ENCODE measurements around the gene CHCHD6.

CHCHD6 gene

GRCh38 chr3:126733061-126733430 is 29.0 kb downstream of the CHCHD6 start:
- H3K4me1 ChIP-seq: peaks cover 19% of the 10 kb centered on the region
- TF ChIP-seq Cebpa-rat (IDR thresholded peaks at IDR 0.05): no peak
- H4K20me1 ChIP-seq: 0 out of 2 replicates have a peak, but pooled peaks cover 9% of the 10 kb centered on the region
- no peaks in the 10 kb centered on the region for H3K27me3 ChIP-seq
- peaks cover 14% of the 10 kb centered on the region; the same call in 1 of the 2 replicates for H3K9me3 ChIP-seq
- H3K9ac ChIP-seq: no peak overlapping the region
- H3K36me3 ChIP-seq: peaks cover 76% of the 10 kb centered on the region
- no peak overlapping the region for H3K4me2 ChIP-seq
- H3K4me3 ChIP-seq: no peak overlapping the region
- H3K27ac ChIP-seq: no peak overlapping the region

- Histone ChIP-seq H4K20me1 (0 out of 2 replicates have a peak, but pooled peaks cover 9% of the 10 kb centered on the region), H3K27ac (no peak overlapping the region), H3K4me2 (no peak overlapping the region), H3K9ac (no peak overlapping the region), H3K4me1 (peaks cover 19% of the 10 kb centered on the region), H3K27me3 (no peaks in the 10 kb centered on the region), H3K9me3 (peaks cover 22% of the 10 kb centered on the region), H3K4me3 (no peak overlapping the region), H3K36me3 (peaks cover 80% of the 10 kb centered on the region)
- TF ChIP-seq Cebpa-rat (IDR thresholded peaks at IDR 0.05): no peak
These were observed 30.2 kb downstream of the CHCHD6 start for GRCh38 chr3:126734106-126734723.

GRCh38 chr3:126737527-126737926 is 33.5 kb downstream of the CHCHD6 start:
- H4K20me1 ChIP-seq: peaks cover 21% of the 10 kb centered on the region; the same call in 1 of the 2 replicates
- peaks cover 14% of the 10 kb centered on the region for H3K9me3 ChIP-seq
- H3K4me3 ChIP-seq: no peak overlapping the region
- no peak overlapping the region for H3K4me2 ChIP-seq
- peaks cover 94% of the 10 kb centered on the region for H3K36me3 ChIP-seq
- H3K9ac ChIP-seq: no peak overlapping the region
- no peak for TF ChIP-seq Cebpa-rat (IDR thresholded peaks at IDR 0.05)
- H3K27me3 ChIP-seq: no peaks in the 10 kb centered on the region
- no peak overlapping the region for H3K27ac ChIP-seq
- peaks cover 5% of the 10 kb centered on the region; the same call in 1 of the 2 replicates for H3K4me1 ChIP-seq

- H3K27ac ChIP-seq: no peak overlapping the region
- peaks cover 5% of the 10 kb centered on the region; the same call in 1 of the 2 replicates for H3K4me1 ChIP-seq
- H3K4me3 ChIP-seq: no peak overlapping the region
- no peak overlapping the region for H3K9ac ChIP-seq
- no peak overlapping the region for H3K4me2 ChIP-seq
- peaks cover 56% of the 10 kb centered on the region for H4K20me1 ChIP-seq
- H3K36me3 ChIP-seq: peaks cover 49% of the 10 kb centered on the region
- no peak for TF ChIP-seq Cebpa-rat (IDR thresholded peaks at IDR 0.05)
- H3K9me3 ChIP-seq: peaks cover 14% of the 10 kb centered on the region
- no peaks in the 10 kb centered on the region for H3K27me3 ChIP-seq
These were observed 38.0 kb downstream of the CHCHD6 start for GRCh38 chr3:126742057-126742456.

- Histone ChIP-seq H4K20me1 (peaks cover 56% of the 10 kb centered on the region), H3K4me1 (peaks cover 5% of the 10 kb centered on the region; the same call in 1 of the 2 replicates), H3K9me3 (peaks cover 14% of the 10 kb centered on the region), H3K4me3 (no peak overlapping the region), H3K27ac (no peak overlapping the region), H3K4me2 (no peak overlapping the region), H3K27me3 (no peaks in the 10 kb centered on the region), H3K9ac (no peak overlapping the region), H3K36me3 (peaks cover 39% of the 10 kb centered on the region)
- no peak for TF ChIP-seq Cebpa-rat (IDR thresholded peaks at IDR 0.05)
These were observed 39.3 kb downstream of the CHCHD6 start for GRCh38 chr3:126743350-126743749.

- peaks cover 35% of the 10 kb centered on the region for H3K36me3 ChIP-seq
- H4K20me1 ChIP-seq: peaks cover 56% of the 10 kb centered on the region
- H3K9ac ChIP-seq: no peak overlapping the region
- H3K27me3 ChIP-seq: no peaks in the 10 kb centered on the region
- no peak overlapping the region for H3K4me3 ChIP-seq
- H3K27ac ChIP-seq: no peak overlapping the region
- H3K4me1 ChIP-seq: peaks cover 5% of the 10 kb centered on the region; the same call in 1 of the 2 replicates
- H3K9me3 ChIP-seq: peaks cover 10% of the 10 kb centered on the region
- H3K4me2 ChIP-seq: no peak overlapping the region
- TF ChIP-seq Cebpa-rat (IDR thresholded peaks at IDR 0.05): no peak
These were observed 39.7 kb downstream of the CHCHD6 start for GRCh38 chr3:126743781-126744180.

- H3K4me3 ChIP-seq: no peak overlapping the region
- no peak for TF ChIP-seq Cebpa-rat (IDR thresholded peaks at IDR 0.05)
- H3K9me3 ChIP-seq: no peaks in the 10 kb centered on the region
- peaks cover 5% of the 10 kb centered on the region; the same call in 1 of the 2 replicates for H3K4me1 ChIP-seq
- no peak overlapping the region for H3K27ac ChIP-seq
- H3K36me3 ChIP-seq: peaks cover 28% of the 10 kb centered on the region
- no peak overlapping the region for H3K4me2 ChIP-seq
- H3K27me3 ChIP-seq: no peaks in the 10 kb centered on the region
- no peak overlapping the region for H3K9ac ChIP-seq
- peaks cover 73% of the 10 kb centered on the region for H4K20me1 ChIP-seq
These were observed 41.8 kb downstream of the CHCHD6 start for GRCh38 chr3:126745760-126746394.

GRCh38 chr3:126746395-126747177 is 42.5 kb downstream of the CHCHD6 start:
- Histone ChIP-seq H3K9me3 (no peaks in the 10 kb centered on the region), H3K4me3 (no peak overlapping the region), H3K27ac (no peak overlapping the region), H3K36me3 (peaks cover 21% of the 10 kb centered on the region), H3K27me3 (no peaks in the 10 kb centered on the region), H3K9ac (no peak overlapping the region), H3K4me2 (no peak overlapping the region), H3K4me1 (peaks cover 5% of the 10 kb centered on the region; the same call in 1 of the 2 replicates), H4K20me1 (peaks cover 78% of the 10 kb centered on the region)
- no peak for TF ChIP-seq Cebpa-rat (IDR thresholded peaks at IDR 0.05)

GRCh38 chr3:126747768-126748167 is 43.7 kb downstream of the CHCHD6 start:
- H4K20me1 ChIP-seq: peaks cover 79% of the 10 kb centered on the region
- TF ChIP-seq Cebpa-rat (IDR thresholded peaks at IDR 0.05): no peak
- H3K4me2 ChIP-seq: no peak overlapping the region
- H3K9me3 ChIP-seq: no peaks in the 10 kb centered on the region
- no peak overlapping the region for H3K4me3 ChIP-seq
- peaks cover 13% of the 10 kb centered on the region; the same call in 1 of the 2 replicates for H3K36me3 ChIP-seq
- H3K27me3 ChIP-seq: no peaks in the 10 kb centered on the region
- no peak overlapping the region for H3K27ac ChIP-seq
- H3K4me1 ChIP-seq: peaks cover 10% of the 10 kb centered on the region; the same call in 1 of the 2 replicates
- no peak overlapping the region for H3K9ac ChIP-seq
